ENCODE data around the gene TIMM8A.

DNA sequence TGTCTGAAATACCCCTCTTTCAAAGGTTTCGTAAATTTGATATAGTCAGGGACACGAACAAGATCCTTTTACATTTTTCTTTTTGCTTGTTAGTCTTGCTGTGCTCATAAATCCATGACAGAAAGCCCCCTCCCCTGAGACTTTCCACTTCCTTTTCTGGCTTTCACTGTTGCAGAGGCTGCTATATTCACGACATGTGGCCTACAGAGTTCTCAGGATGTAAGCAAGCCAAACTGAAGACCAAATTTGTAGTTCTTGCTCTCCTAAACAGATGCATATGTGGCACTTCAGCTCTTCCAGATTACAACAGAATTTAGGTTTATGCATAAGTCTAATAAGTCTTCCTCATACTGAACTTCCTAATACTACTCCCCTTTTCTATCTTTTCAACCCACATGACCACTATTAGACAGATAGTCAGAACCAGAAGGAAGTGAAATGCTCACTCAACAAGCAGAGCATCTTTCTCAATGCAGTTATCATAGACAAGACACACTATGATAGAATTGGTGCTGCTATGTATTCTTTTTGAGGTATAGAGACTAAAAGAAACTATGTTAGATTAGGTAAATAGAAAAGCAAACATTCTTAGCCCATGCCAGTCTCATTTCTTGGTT lies 22.5 kb upstream of the TIMM8A start:
- TF ChIP-seq, protein P1, sequence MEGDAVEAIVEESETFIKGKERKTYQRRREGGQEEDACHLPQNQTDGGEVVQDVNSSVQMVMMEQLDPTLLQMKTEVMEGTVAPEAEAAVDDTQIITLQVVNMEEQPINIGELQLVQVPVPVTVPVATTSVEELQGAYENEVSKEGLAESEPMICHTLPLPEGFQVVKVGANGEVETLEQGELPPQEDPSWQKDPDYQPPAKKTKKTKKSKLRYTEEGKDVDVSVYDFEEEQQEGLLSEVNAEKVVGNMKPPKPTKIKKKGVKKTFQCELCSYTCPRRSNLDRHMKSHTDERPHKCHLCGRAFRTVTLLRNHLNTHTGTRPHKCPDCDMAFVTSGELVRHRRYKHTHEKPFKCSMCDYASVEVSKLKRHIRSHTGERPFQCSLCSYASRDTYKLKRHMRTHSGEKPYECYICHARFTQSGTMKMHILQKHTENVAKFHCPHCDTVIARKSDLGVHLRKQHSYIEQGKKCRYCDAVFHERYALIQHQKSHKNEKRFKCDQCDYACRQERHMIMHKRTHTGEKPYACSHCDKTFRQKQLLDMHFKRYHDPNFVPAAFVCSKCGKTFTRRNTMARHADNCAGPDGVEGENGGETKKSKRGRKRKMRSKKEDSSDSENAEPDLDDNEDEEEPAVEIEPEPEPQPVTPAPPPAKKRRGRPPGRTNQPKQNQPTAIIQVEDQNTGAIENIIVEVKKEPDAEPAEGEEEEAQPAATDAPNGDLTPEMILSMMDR (IDR thresholded peaks at IDR 0.05; ENCODE audit: poor library complexity, severe bottlenecking): no peak
- no peak for TF ChIP-seq EZH2 (IDR thresholded peaks at IDR 0.05; ENCODE audit: borderline replicate concordance, insufficient read depth, low read length, poor library complexity, severe bottlenecking)
- TF ChIP-seq TAF1 (IDR thresholded peaks at IDR 0.05; ENCODE audit: low read depth): no peak

Data from neural cell (in vitro differentiated cells).